ENCODE measurements around the gene TLR2. TPM values are rescaled to one million over a fixed set of nuclear protein-coding genes. Genes with fewer than 3 reads are reported as not detected.
A peak's percentile ranks its signal among the peaks of the same experiment; 100 is the strongest.

Gene TLR2
- total RNA-seq, 2 experiments from 2014 or later = 1.1 to 1.3 TPM

DNA sequence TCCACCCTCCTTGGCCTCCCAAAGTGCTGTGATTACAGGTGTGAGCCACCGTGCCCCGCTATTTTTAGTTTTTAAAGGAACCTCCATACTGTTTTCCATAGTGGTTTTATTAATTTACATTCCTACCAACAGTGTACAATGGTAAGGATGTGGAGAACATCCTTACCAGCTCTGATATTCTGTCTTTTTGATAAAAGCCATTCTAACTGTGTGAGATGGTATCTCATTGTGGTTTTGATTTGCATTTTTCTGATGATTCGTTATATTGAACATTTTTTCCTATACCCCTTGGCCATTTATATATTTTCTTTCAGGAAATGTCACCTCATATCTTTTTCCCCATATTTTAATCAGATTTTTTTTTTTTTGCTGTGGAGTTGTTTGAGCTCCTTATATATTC is 14.2 kb upstream of the TLR2 start:
- no peak overlapping the region for H3K27ac Mint-ChIP-seq
- POLR2A ChIA-PET = interaction anchor here (1.5 kb wide), 1 partner anchor 106 kb away, joined by 3 read pairs; no protein-coding TSS in a partner anchor

DNA sequence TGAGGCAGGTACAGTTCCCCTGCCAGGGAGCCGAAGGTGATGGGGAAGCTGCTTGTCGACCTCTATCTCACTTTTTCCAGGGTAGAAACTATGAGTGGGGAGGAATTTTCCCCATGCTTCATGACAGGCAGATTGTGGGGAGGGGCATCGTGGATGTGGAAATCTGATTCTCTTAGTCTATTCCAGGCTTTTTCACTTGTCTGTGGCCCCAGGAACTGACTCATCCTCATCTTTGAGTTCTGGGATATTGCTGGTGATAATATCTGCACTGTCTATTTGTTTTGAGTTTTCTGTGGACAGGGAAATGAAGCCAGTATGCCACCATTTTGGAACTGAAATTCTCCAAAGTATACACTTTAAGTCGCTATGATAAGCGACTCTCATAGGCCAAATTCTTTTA is 7.6 kb upstream of the TLR2 start:
- Mint-ChIP-seq H3K27me3 (peaks cover 32% of the 10 kb centered on the region), H3K9me3 (peaks cover 15% of the 10 kb centered on the region), H3K36me3 (ENCODE audit: low read depth) (no peaks in the 10 kb centered on the region), H3K4me1 (no peaks in the 10 kb centered on the region), H3K27ac (no peak overlapping the region), H3K4me3 (no peak overlapping the region)
- ChIA-PET POLR2A (no interaction called here), CTCF (no interaction called here)
- DNase-seq = no peak

More for the DNA sequence above, 14.2 kb upstream of the TLR2 start:
- Mint-ChIP-seq H3K27me3 (peaks cover 33% of the 10 kb centered on the region), H3K4me1 (no peaks in the 10 kb centered on the region), H3K36me3 (ENCODE audit: low read depth) (no peaks in the 10 kb centered on the region), H3K4me3 (no peak overlapping the region), H3K9me3 (no peaks in the 10 kb centered on the region)
- CTCF ChIA-PET = interaction anchor here (0.6 to 0.9 kb wide), 3 partner anchors 9 to 1154 kb away, joined by 3 to 4 read pairs (median 3); no protein-coding TSS in a partner anchor
- DNase-seq = no peak

DNA sequence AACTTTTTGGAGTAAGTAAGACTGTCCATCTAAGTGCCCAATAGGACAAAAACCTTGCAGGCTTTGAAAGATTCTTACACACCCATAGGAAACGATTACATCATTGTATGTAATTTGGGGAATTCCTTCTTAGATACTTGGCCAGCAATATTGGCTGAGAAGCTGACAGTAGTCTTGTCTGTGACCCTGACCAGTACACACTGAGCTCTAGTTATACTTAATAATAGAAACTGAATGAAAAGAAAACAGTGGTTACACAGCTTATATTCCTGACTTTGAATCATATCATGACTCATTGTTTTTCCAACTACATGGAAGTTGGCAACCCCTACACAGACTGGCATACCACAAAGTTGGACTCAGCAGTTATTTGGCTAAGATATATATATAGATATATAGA is 7.1 kb upstream of the TLR2 start:
- no peaks in the 10 kb centered on the region for H3K4me1 Mint-ChIP-seq
- no peaks in the 10 kb centered on the region for H3K36me3 Mint-ChIP-seq (ENCODE audit: low read depth)
- peaks cover 32% of the 10 kb centered on the region for H3K27me3 Mint-ChIP-seq
- CTCF ChIA-PET = no interaction called here
- DNase-seq = no peak
- H3K4me3 Mint-ChIP-seq = no peak overlapping the region
- POLR2A ChIA-PET = no interaction called here
- no peak overlapping the region for H3K27ac Mint-ChIP-seq
- H3K9me3 Mint-ChIP-seq = peaks cover 15% of the 10 kb centered on the region

DNA sequence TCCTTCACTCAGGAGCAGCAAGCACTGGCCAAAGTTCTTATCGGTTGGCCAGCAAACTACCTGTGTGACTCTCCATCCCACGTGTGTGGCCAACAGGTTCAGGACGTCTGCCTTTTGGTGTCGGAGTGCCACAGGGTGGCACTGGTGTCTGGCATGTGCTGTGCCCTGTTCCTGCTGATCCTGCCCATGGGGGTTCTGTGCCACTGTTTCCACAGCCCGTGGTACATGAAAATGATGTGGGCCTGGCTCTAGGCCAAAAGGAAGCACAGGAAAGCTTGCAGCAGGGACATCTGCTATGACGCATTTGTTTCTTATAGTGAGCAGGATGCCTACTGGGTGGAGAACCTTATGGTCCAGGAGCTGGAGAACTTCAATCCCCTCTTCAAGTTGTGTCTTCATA is 4.6 kb upstream of the TLR2 start:
- H3K9me3 Mint-ChIP-seq = peaks cover 15% of the 10 kb centered on the region
- ChIA-PET POLR2A (no interaction called here), CTCF (no interaction called here)
- H3K4me1 Mint-ChIP-seq = peaks cover 8% of the 10 kb centered on the region
- no peak for DNase-seq
- H3K36me3 Mint-ChIP-seq (ENCODE audit: low read depth) = peaks cover 7% of the 10 kb centered on the region
- no peak overlapping the region for H3K4me3 Mint-ChIP-seq
- no peak overlapping the region for H3K27ac Mint-ChIP-seq
- peaks cover 46% of the 10 kb centered on the region for H3K27me3 Mint-ChIP-seq

DNA sequence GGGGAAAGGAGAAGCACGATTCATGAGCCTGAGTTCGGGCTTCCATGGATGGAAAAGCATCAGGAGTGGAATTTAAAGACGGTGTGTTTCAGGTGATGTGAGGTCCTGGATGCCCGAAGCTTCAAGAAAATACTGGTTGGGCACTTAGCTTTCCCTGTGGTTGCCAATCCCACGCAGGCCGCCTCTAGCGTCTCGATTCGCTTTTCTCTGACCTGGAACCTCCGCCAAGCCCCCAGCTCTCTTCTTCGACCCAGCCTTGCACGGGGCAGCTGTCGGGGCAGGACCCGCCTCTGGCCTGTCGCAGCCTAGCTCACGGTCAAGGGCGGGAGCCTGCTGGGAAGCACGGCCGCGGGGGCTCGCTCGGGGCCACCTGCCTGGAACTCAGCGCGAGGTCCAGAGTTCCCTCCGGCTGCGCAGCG is 308 bp upstream of the TLR2 start:
- H3K9me3 Mint-ChIP-seq = peaks cover 9% of the 10 kb centered on the region
- no peak overlapping the region for H3K27ac Mint-ChIP-seq
- CTCF ChIA-PET = interaction anchor here (0.6 to 2.7 kb wide), 3 partner anchors 50 to 66 kb away, joined by 3 to 11 read pairs (median 4); no protein-coding TSS in a partner anchor
- peaks cover 13% of the 10 kb centered on the region for H3K4me1 Mint-ChIP-seq
- POLR2A ChIA-PET = interaction anchor here (1.3 kb wide), 1 partner anchor 27 kb away, joined by 4 read pairs; no protein-coding TSS in a partner anchor
- peak overlapping the region; percentile 44 for H3K4me3 Mint-ChIP-seq
- peaks cover 41% of the 10 kb centered on the region for H3K27me3 Mint-ChIP-seq
- peaks cover 13% of the 10 kb centered on the region for H3K36me3 Mint-ChIP-seq (ENCODE audit: low read depth)
- DNase-seq = no peak

DNA sequence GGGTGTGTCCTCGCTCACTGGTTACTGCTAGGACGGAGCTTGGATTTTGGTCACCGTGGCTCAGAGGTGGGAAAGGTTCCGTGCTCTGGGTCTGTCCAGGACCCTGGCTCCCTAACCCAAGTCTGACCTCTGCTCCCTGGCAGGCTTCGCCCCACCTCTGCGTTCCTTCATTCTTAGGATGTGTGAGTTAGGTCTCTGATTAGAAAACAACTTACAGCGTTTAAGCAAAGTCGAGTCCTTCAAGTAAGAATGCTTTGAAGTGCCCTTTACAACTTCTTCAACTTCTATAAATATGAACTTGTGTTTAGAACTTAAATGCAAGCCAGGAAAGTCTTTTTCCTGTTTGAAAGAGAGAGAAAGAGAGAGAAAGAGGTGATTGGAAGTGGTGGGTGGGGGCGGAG is 891 bp downstream of the TLR2 start:
- CTCF ChIA-PET = interaction anchor here (1.6 to 2.7 kb wide), 2 partner anchors 58 to 64 kb away, joined by 4 to 11 read pairs; no protein-coding TSS in a partner anchor
- DNase-seq = no peak
- Mint-ChIP-seq H3K4me3 (peak overlapping the region; percentile 61), H3K27ac (no peak overlapping the region), H3K4me1 (peaks cover 13% of the 10 kb centered on the region), H3K36me3 (ENCODE audit: low read depth) (peaks cover 17% of the 10 kb centered on the region), H3K9me3 (peaks cover 19% of the 10 kb centered on the region), H3K27me3 (peaks cover 41% of the 10 kb centered on the region)
- POLR2A ChIA-PET = interaction anchor here (1.3 kb wide), 1 partner anchor 26 kb away, joined by 4 read pairs; no protein-coding TSS in a partner anchor

DNA sequence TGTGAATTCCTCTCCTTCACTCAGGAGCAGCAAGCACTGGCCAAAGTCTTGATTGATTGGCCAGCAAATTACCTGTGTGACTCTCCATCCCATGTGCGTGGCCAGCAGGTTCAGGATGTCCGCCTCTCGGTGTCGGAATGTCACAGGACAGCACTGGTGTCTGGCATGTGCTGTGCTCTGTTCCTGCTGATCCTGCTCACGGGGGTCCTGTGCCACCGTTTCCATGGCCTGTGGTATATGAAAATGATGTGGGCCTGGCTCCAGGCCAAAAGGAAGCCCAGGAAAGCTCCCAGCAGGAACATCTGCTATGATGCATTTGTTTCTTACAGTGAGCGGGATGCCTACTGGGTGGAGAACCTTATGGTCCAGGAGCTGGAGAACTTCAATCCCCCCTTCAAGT is 20.4 kb downstream of the TLR2 start:
- no peak overlapping the region for H3K27ac Mint-ChIP-seq
- no peaks in the 10 kb centered on the region for H3K36me3 Mint-ChIP-seq (ENCODE audit: low read depth)
- peaks cover 14% of the 10 kb centered on the region for H3K27me3 Mint-ChIP-seq
- no peaks in the 10 kb centered on the region for H3K9me3 Mint-ChIP-seq
- CTCF ChIA-PET = no interaction called here
- DNase-seq = no peak
- H3K4me3 Mint-ChIP-seq = no peak overlapping the region
- H3K4me1 Mint-ChIP-seq = peaks cover 15% of the 10 kb centered on the region
- POLR2A ChIA-PET = no interaction called here

DNA sequence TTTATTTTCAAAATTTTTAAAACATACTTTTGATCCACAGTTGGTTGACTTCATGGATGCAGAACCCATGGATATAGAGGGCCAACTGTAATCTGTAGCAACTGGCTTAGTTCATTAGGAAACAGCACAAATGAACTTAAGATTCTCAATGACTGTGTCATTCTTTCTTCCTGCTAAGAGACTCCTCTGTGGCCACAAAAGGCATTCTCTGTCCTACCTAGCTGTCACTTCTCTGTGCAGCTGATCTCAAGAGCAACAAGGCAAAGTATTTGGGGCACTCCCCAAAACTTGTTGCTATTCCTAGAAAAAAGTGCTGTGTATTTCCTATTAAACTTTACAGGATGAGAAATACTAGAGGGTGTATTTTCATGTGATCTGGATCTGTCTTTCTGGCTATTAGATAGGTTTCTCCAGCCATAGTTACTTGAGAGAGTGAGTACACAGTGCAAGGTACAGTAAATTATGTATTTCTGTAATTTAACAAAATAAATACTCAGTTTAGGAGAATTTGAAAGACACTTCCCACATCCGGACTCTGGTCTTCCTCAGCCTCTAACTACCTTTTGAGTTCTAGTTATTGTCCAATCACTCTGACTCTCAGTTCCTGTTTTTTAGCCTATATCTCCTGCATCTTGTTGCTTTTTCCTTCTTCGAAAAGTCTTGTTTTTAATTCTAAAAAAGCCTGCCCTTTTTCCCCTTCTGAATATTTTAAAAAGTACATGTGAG is 21.8 kb downstream of the TLR2 start:
- no peaks in the 10 kb centered on the region for H3K9me3 Mint-ChIP-seq
- no peak for DNase-seq
- H3K27ac Mint-ChIP-seq = peak overlapping the region; percentile 80
- peak overlapping the region; percentile 15 for H3K4me3 Mint-ChIP-seq
- H3K36me3 Mint-ChIP-seq (ENCODE audit: low read depth) = no peaks in the 10 kb centered on the region
- peaks cover 12% of the 10 kb centered on the region for H3K27me3 Mint-ChIP-seq
- H3K4me1 Mint-ChIP-seq = peaks cover 19% of the 10 kb centered on the region
- ChIA-PET CTCF (no interaction called here), POLR2A (no interaction called here)

DNA sequence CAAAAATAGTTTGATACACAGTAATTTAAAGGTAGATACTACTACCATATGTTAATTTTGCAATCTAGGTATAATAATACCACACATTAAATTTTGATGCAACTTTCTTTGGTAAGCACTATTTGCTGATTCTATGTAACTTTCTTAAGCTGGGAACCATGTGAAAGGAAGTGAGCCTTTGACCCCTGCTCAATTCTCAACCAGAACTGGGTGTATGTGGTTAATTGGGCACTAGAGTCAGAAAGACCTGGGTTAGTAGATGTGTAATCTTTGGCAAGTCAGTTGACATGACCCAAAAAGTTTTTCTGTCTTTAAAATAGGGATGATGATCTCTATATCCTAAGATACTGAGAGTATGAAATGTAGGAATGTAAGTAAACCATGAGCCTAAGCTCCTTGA is 22.4 kb downstream of the TLR2 start:
- no peaks in the 10 kb centered on the region for H3K9me3 Mint-ChIP-seq
- peak overlapping the region; percentile 15 for H3K4me3 Mint-ChIP-seq
- DNase-seq = no peak
- CTCF ChIA-PET = interaction anchor here (1.1 kb wide), 1 partner anchor 362 kb away, joined by 3 read pairs; the partner anchor contains the start of gene MND1
- POLR2A ChIA-PET = no interaction called here
- H3K27me3 Mint-ChIP-seq = peaks cover 12% of the 10 kb centered on the region
- peaks cover 19% of the 10 kb centered on the region for H3K4me1 Mint-ChIP-seq
- H3K27ac Mint-ChIP-seq = peak overlapping the region; percentile 80
- no peaks in the 10 kb centered on the region for H3K36me3 Mint-ChIP-seq (ENCODE audit: low read depth)

DNA sequence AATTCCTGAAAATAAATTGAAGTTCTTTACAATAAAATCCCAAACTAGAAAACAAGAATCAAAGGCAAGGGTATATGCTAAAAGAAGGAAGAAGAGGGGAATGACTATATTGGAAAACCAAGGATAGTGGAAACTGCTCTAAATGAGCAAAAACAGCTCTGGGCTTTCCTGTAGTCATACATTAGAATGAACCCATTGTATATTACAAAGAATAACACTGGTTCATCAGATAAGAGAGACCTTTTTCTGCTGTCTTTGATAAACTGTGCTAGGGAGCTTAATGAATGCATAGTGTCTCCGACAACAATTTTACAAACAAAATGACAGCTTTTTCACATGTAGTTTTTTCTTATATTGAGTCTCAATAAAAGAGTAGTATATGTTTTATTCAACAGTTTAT is 26.6 kb downstream of the TLR2 start:
- ChIA-PET CTCF (interaction anchor here (1.1 kb wide), 1 partner anchor 41 kb away, joined by 4 read pairs; no protein-coding TSS in a partner anchor), POLR2A (interaction anchor here (1.6 kb wide), 1 partner anchor 26 kb away, joined by 4 read pairs; the partner anchor contains the start of gene TLR2)
- Mint-ChIP-seq H3K27me3 (peaks cover 15% of the 10 kb centered on the region), H3K4me3 (no peak overlapping the region), H3K9me3 (no peaks in the 10 kb centered on the region), H3K27ac (no peak overlapping the region), H3K4me1 (peaks cover 23% of the 10 kb centered on the region), H3K36me3 (ENCODE audit: low read depth) (no peaks in the 10 kb centered on the region)
- DNase-seq = no peak

DNA sequence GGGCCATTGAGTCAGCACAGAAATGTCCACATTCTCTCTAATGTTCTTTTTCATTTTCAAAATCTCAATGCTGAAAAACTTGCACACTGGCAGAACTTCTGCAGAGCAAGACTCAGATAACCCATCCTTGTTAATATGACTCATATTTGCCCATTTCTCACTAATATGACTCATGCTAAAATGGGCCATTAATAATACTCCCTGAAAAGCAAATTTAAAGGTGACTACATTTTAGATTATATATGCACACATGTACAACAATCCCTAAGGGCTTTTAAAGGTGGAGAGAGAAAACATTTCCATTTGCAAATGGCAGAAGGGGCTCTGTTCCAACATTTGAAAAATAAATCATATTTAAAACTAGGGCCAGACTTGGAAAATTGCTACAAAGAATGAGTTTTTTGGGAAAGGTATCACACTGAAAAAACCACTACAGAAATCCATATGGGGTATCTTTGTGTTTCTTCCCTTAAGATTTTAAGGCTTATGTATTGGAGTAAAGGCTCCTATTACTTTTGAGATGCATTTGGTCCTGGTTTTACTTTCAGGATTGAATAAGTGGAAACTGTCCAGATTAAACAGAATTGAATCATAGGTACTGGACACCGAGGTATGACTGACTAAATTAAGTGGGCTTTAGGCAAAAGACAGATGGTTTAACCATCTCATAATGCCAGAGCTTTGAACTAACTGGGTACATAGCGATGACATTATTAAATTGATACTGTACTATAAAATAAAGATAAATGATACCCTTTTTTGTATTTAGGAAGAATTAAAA is 30.0 kb downstream of the TLR2 start:
- Mint-ChIP-seq H3K27ac (no peak overlapping the region), H3K9me3 (no peaks in the 10 kb centered on the region), H3K4me1 (peaks cover 7% of the 10 kb centered on the region), H3K4me3 (no peak overlapping the region), H3K36me3 (ENCODE audit: low read depth) (no peaks in the 10 kb centered on the region), H3K27me3 (peaks cover 10% of the 10 kb centered on the region)
- DNase-seq = no peak
- ChIA-PET POLR2A (interaction anchor here (0.6 kb wide), 1 partner anchor 1196 kb away, joined by 3 read pairs; no protein-coding TSS in a partner anchor), CTCF (no interaction called here)

DNA sequence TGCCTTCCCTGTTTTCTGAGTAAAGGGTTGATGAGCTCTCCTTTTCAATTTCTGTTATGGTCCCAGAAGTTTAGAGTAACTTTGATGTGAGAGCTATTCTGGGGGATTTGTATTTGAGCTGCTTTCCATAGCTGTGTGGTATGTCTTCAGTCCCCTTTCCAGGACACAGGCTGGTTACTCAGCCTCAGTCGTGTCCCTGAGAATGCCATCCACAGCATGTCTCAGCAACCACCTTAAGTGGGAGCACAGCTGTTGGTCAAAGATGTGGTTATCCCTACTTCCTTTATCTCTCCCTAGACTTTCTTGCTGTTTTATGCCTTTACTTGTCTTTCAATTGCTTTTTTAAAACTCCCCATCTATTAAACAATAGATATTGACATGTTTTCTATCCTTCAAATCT is 38.0 kb downstream of the TLR2 start:
- no peaks in the 10 kb centered on the region for H3K4me1 Mint-ChIP-seq
- CTCF ChIA-PET = no interaction called here

DNA sequence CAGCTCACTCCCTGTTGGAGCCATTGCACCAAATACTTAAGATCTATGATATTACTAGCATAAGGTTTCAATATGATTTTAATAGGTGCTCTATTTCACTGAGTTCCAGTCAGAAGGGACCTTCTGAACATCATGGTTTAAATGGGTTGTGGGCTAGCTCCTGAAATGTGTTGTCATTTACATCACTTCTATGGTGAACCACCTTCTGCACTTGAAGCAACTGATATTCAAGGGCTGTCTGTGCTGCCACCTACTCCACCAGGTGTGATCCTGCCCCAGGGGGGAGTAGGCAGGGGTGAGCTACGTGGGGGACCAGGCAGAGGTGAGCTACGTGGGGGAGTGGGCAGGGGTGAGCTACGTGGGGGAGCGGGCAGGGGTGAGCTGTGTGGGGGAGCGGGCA is 40.5 kb downstream of the TLR2 start:
- Mint-ChIP-seq H3K36me3 (ENCODE audit: low read depth) (no peaks in the 10 kb centered on the region), H3K4me3 (no peak overlapping the region), H3K27ac (no peak overlapping the region), H3K27me3 (peaks cover 21% of the 10 kb centered on the region), H3K4me1 (no peaks in the 10 kb centered on the region), H3K9me3 (no peaks in the 10 kb centered on the region)
- DNase-seq = no peak
- ChIA-PET CTCF (interaction anchor here (0.6 kb wide), 1 partner anchor 845 kb away, joined by 3 read pairs; no protein-coding TSS in a partner anchor), POLR2A (no interaction called here)

More for the DNA sequence above, 38.0 kb downstream of the TLR2 start:
- peaks cover 17% of the 10 kb centered on the region for H3K27me3 Mint-ChIP-seq
- POLR2A ChIA-PET = no interaction called here
- no peaks in the 10 kb centered on the region for H3K9me3 Mint-ChIP-seq
- no peaks in the 10 kb centered on the region for H3K36me3 Mint-ChIP-seq (ENCODE audit: low read depth)
- no peak overlapping the region for H3K4me3 Mint-ChIP-seq
- no peak overlapping the region for H3K27ac Mint-ChIP-seq
- no peak for DNase-seq
